ENCODE measurements around the gene CFAP99. TPM values are rescaled to one million over a fixed set of nuclear protein-coding genes. Genes with fewer than 3 reads are reported as not detected.

Gene CFAP99
- total and polyA plus RNA-seq, 2 experiments from 2014 or later: not detected

- no peak for TF ChIP-seq REST (IDR thresholded peaks at IDR 0.05; ENCODE audit: unreplicated experiment)
- no peak for TF ChIP-seq EZH2phosphoT487 (IDR thresholded peaks at IDR 0.05; ENCODE audit: unreplicated experiment)
- TF ChIP-seq EZH2 (IDR thresholded peaks at IDR 0.05; ENCODE audit: low read depth, unreplicated experiment): no peak
- no peak for TF ChIP-seq POLR2AphosphoS5 (IDR thresholded peaks at IDR 0.05; ENCODE audit: low read depth)
- no peak for TF ChIP-seq CREB1 (CRISPR knock-in tag; IDR thresholded peaks at IDR 0.05; ENCODE audit: low read depth)
- TF ChIP-seq JUNB (IDR thresholded peaks at IDR 0.05; ENCODE audit: unreplicated experiment): no peak
- TF ChIP-seq NANOG (IDR thresholded peaks at IDR 0.05; ENCODE audit: borderline replicate concordance): no peak
- no peak for TF ChIP-seq CTCF (conservative IDR thresholded peaks at IDR 0.05; ENCODE audit: low read depth in 2 of 2)
- no peak for TF ChIP-seq ZNF114 (CRISPR knock-in tag; IDR thresholded peaks at IDR 0.05)
- TF ChIP-seq STAT1 (IDR thresholded peaks at IDR 0.05; ENCODE audit: unreplicated experiment): no peak
Measured at GRCh38 chr4:2480649-2481048, 61.9 kb downstream of the CFAP99 start (continued).

DNA sequence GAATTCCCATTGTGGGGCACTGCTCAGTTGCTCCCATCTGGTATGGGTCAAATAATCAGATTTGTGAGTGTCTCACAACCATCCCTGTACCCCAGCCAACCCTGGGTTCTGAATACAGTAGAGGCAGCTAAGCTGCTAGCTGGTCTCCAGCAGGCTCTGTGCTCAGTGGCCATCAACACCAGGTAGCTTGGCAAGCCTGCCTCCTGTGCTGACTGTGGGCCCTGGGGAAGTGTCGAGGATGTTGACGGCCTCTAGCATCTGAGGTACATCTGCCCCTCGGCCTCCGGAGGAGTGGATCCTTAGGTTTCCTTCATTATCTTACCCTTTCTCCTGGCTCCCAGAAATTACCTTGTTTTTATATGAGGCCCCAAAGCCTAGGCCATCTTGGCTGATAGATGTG is 63.4 kb downstream of the CFAP99 start:
- H3K36me3 Mint-ChIP-seq (ENCODE audit: low read depth): peaks cover 5% of the 10 kb centered on the region
- Histone ChIP-seq H2AFZ (no peak overlapping the region), H3F3A (replicated peaks; ENCODE audit: low read depth) (peaks cover 5% of the 10 kb centered on the region; the same call in 1 of the 2 replicates), H3K9me2 (ENCODE audit: insufficient read depth) (no peaks in the 10 kb centered on the region), H3K4me3 (no peak overlapping the region), H3K4me1 (ENCODE audit: insufficient read depth) (peaks cover 69% of the 10 kb centered on the region), H3K27ac (ENCODE audit: low read depth) (peak overlapping the region; percentile 79), H3K79me2 (replicated peaks; ENCODE audit: insufficient read depth) (peaks cover 100% of the 10 kb centered on the region), H3K27me3 (ENCODE audit: insufficient read depth) (no peaks in the 10 kb centered on the region), H3K4me2 (no peak overlapping the region), H3K36me3 (ENCODE audit: insufficient read depth) (no peaks in the 10 kb centered on the region), H4K20me1 (replicated peaks; ENCODE audit: insufficient read depth) (peaks cover 95% of the 10 kb centered on the region)
- ATAC-seq: no peak; the same call in 2 of the 3 replicates
- peaks cover 79% of the 10 kb centered on the region for H3K4me1 Mint-ChIP-seq
- H3K9me3 Mint-ChIP-seq: no peaks in the 10 kb centered on the region
- H3K4me3 Mint-ChIP-seq: no peak overlapping the region
- H3K27me3 Mint-ChIP-seq (ENCODE audit: insufficient read depth, low read depth, poor library complexity): peaks cover 4% of the 10 kb centered on the region
- no peak for DNase-seq (ENCODE audit: low spot score)
- H3K27ac Mint-ChIP-seq: no peak overlapping the region
- TF ChIP-seq POLR2AphosphoS5 (IDR thresholded peaks at IDR 0.05; ENCODE audit: low read depth): no peak
- no peak for TF ChIP-seq NANOG (IDR thresholded peaks at IDR 0.05; ENCODE audit: borderline replicate concordance)
- no peak for TF ChIP-seq ZNF331 (CRISPR knock-in tag; IDR thresholded peaks at IDR 0.05; ENCODE audit: low read depth)
- TF ChIP-seq JUNB (IDR thresholded peaks at IDR 0.05; ENCODE audit: unreplicated experiment): no peak
- no peak for TF ChIP-seq CREB1 (CRISPR knock-in tag; IDR thresholded peaks at IDR 0.05; ENCODE audit: low read depth)
- TF ChIP-seq REST (IDR thresholded peaks at IDR 0.05; ENCODE audit: unreplicated experiment): no peak

All from GM23338 (cell line).